ENCODE measurements around the gene GTPBP2. TPM values are rescaled to one million over a fixed set of nuclear protein-coding genes. Genes with fewer than 3 reads are reported as not detected.

GTPBP2 gene
- total and polyA plus RNA-seq, 2 of the 13 experiments (the other 11 are each of a cell fraction or from before 2014, with no cell fraction given): 26.9 to 88.2 TPM

DNA sequence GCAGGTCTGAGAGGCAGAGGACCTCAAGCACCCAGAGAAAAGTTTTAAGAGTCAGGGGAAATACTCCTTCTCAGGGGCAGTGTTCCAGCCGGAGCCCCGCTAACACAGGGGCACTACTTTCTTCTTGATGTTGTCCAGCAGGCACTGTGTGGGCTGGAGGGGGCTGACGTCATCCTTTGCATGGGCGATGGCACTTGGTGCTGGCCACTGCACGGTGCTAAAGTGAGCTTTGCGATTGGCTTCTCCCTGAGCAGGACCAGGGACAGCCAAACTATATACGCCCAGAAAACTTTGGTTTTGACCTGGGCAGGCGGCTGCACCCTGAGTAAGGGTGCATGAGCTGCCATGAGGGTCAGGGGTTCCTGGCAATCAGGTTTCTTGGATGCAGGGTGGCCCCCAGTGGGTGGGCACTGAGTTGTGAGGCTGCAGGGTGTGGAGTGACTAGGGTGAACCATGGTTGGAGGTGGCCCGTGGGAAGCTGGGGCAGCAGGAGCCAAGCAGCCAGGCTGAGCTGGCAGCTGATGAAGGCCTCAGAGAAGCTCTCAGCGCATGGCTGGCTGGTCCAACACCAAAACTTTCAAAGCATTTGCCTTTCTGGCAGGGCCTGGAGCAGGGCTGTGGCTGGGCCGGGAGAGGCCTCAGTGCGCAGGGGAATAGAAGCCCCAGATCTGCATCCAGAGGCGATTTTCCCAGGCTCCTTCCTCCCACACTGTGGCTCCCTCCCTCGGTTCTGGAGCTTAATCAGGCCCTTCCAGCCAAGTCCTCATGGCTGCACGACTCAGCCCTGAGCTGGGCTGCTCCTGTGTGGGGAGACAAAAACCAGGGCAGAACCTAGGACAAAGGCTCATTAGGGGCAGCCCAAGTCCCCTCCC is 40.2 kb upstream of the GTPBP2 start (continued):
- TF ChIP-seq ZC3H13 (CRISPR knock-in tag; IDR thresholded peaks at IDR 0.05): 0 out of 2 replicates have a peak, but pooled peaks have one; percentile 57
- peak; percentile 51 for TF ChIP-seq TBX2 (CRISPR knock-in tag; IDR thresholded peaks at IDR 0.05; ENCODE audit: borderline replicate concordance)
- no peak for TF ChIP-seq NONO (IDR thresholded peaks at IDR 0.05)
- 0 out of 2 replicates have a peak, but pooled peaks have one; percentile 46 for TF ChIP-seq NONO (CRISPR knock-in tag; conservative IDR thresholded peaks at IDR 0.05)
- TF ChIP-seq AHR (CRISPR knock-in tag; IDR thresholded peaks at IDR 0.05): no peak
- TF ChIP-seq U2AF2 (IDR thresholded peaks at IDR 0.05; ENCODE audit: low read depth, low read length): no peak
- TF ChIP-seq, protein P1, sequence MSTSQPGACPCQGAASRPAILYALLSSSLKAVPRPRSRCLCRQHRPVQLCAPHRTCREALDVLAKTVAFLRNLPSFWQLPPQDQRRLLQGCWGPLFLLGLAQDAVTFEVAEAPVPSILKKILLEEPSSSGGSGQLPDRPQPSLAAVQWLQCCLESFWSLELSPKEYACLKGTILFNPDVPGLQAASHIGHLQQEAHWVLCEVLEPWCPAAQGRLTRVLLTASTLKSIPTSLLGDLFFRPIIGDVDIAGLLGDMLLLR (CRISPR knock-in tag; IDR thresholded peaks at IDR 0.05): peak; percentile 1; the same call in 1 of the 2 replicates
- no peak for TF ChIP-seq ZNF558 (CRISPR knock-in tag; IDR thresholded peaks at IDR 0.05; ENCODE audit: borderline replicate concordance)
- TF ChIP-seq TMF1 (CRISPR knock-in tag; IDR thresholded peaks at IDR 0.05; ENCODE audit: low read depth): 0 out of 2 replicates have a peak, but pooled peaks have one; percentile 6
- TF ChIP-seq EEA1 (CRISPR knock-in tag; IDR thresholded peaks at IDR 0.05; ENCODE audit: borderline replicate concordance): 0 out of 2 replicates have a peak, but pooled peaks have one; percentile 32
- no peak for TF ChIP-seq SMARCC2 (IDR thresholded peaks at IDR 0.05)
- peak; percentile 51 for TF ChIP-seq ZNF274 (CRISPR knock-in tag; IDR thresholded peaks at IDR 0.05)
- TF ChIP-seq ZBTB20 (CRISPR knock-in tag; IDR thresholded peaks at IDR 0.05; ENCODE audit: borderline replicate concordance, low read depth): peak; percentile 38; the same call in 1 of the 2 replicates
- no peak for TF ChIP-seq MYNN (CRISPR knock-in tag; IDR thresholded peaks at IDR 0.05; ENCODE audit: low read depth)
- TF ChIP-seq LBX2 (CRISPR knock-in tag; IDR thresholded peaks at IDR 0.05; ENCODE audit: borderline replicate concordance): no peak
